Kidney tubule cell (primary cell): ENCODE measurements around the gene TFRC.
"Not testable (repeated sequence)": the region's sequence is repeated elsewhere in the genome, so short reads cannot be mapped to it uniquely, and the experiment has no call there.

Experiments used
- DNase-seq: peaks from one replicate; pipeline ENCODE4 v3.0.0-alpha.2; 2018; ENCODE audit warnings: low spot score

TFRC gene

GRCh38 chr3:196048922-196049598 is 32.8 kb downstream of the TFRC start:
- DNase-seq = no peak

GRCh38 chr3:196047391-196048030 is 34.4 kb downstream of the TFRC start:
- no peak for DNase-seq

- no peak for DNase-seq
Measured at GRCh38 chr3:196044513-196044912, 37.4 kb downstream of the TFRC start.

- no peak for DNase-seq
Measured at GRCh38 chr3:196042673-196043072, 39.2 kb downstream of the TFRC start.

GRCh38 chr3:196039359-196039758 is 42.5 kb downstream of the TFRC start:
- no peak for DNase-seq

GRCh38 chr3:196026059-196026458 is 55.8 kb downstream of the TFRC start:
- not testable (repeated sequence) for DNase-seq

GRCh38 chr3:196024968-196025367 is 56.9 kb downstream of the TFRC start:
- no peak for DNase-seq

GRCh38 chr3:196023947-196024346 is 57.9 kb downstream of the TFRC start:
- DNase-seq = no peak

GRCh38 chr3:196022499-196022878 is 59.4 kb downstream of the TFRC start:
- DNase-seq = not testable (repeated sequence)

- no peak for DNase-seq
Measured at GRCh38 chr3:196020373-196020772, 61.5 kb downstream of the TFRC start.

GRCh38 chr3:196019576-196019975 is 62.3 kb downstream of the TFRC start:
- DNase-seq = peak; percentile 11

GRCh38 chr3:196018159-196018558 is 63.7 kb downstream of the TFRC start:
- DNase-seq = not testable (repeated sequence)

GRCh38 chr3:196016485-196016884 is 65.4 kb downstream of the TFRC start:
- DNase-seq = peak; percentile 45

- DNase-seq = no peak
Measured at GRCh38 chr3:196016059-196016458, 65.8 kb downstream of the TFRC start.

GRCh38 chr3:196013587-196014487 is 68.1 kb downstream of the TFRC start:
- DNase-seq = no peak

GRCh38 chr3:196012941-196013476 is 68.9 kb downstream of the TFRC start:
- DNase-seq = no peak

- peak; percentile 1 for DNase-seq
Measured at GRCh38 chr3:196012481-196012880, 69.4 kb downstream of the TFRC start.

GRCh38 chr3:196009456-196009855 is 72.4 kb downstream of the TFRC start:
- DNase-seq = no peak

GRCh38 chr3:196008929-196009328 is 73.0 kb downstream of the TFRC start:
- DNase-seq = no peak

- DNase-seq = no peak
Measured at GRCh38 chr3:196008387-196008786, 73.5 kb downstream of the TFRC start.

- no peak for DNase-seq
Measured at GRCh38 chr3:196007744-196008335, 74.0 kb downstream of the TFRC start.

GRCh38 chr3:196005338-196005737 is 76.6 kb downstream of the TFRC start:
- not testable (repeated sequence) for DNase-seq
